NCI-H510A (cell line): ENCODE data around the gene LRRFIP2.

ENCODE experiments used
- DNase-seq: peaks from one replicate; lab custom pipeline; 2025; lab: John Stamatoyannopoulos, UW

LRRFIP2 gene

DNA sequence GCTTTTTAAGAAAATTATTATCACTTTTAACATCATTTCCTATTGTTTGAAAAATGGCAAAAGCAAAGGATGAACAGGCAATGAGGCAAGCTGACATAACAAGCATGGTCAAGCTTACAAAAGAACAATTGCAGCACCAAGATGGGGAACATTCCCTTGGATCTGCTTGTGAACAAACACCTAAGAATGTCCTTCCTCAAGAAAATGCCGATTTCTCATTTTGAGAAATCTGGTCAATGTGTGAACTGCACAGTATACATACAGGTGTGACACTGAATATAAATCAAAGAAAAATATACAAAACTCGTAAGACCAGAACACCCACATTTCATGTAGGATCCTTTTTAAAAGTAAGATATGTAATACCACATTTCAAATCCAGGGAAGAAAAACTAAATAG lies 58.9 kb downstream of the LRRFIP2 start:
- no peak for DNase-seq

DNA sequence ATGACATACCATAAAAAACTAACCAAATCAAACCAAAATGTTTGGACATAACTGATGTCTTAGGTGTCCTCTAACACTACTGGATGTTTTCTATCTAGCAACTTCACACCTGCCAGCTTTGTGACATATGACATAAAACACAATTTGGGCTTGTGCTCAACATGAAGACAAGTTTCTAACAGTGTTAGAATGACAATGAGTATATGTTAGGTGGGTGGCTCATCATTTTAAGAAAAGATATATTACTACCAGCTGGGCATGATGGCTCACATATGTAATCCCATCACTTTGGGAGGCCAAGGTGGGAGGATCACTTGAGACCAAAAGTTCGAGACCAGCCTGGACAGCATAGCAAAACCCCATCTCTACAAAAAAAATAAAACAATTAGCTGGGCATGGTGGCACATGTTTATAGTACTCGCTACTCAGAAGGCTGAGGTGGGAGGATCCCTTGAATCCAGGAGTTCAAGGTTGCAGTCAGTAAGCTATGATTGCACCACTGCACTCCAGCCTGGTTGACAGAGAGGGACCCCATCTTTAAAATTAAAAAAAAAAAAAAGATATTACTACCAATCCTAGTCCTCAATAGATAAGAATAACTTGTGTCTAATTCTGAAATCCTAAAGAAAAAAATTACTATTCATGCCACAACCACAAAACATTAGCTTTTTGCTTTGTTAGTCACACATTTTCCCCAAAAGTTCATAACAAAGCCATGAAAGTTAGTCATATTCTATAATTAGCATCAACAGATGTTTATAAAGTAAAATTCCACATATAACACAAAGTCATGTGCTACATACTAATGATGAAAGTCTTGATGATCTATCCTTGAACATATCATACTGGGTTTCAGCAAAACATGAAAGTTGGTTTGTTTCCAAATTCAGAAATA lies 59.9 kb downstream of the LRRFIP2 start:
- DNase-seq = no peak

DNA sequence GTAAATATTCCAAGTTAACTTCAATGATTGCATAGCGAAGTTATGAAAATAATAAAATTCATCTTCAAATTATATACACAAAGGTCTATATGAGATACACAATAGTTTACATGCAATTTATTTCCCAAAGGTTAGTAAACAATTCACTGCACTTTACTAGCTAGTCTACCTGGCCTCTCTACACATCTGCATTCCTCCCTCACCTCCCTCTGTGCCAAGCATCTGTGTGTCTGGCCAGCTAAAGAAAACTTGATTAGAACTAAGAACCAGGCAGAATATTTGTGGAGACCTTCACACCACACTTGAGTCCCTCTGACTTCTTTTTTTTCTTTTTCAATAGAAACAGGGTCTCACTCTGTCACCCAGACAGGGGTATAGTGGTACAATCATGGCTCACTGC lies 61.4 kb downstream of the LRRFIP2 start:
- DNase-seq = no peak

DNA sequence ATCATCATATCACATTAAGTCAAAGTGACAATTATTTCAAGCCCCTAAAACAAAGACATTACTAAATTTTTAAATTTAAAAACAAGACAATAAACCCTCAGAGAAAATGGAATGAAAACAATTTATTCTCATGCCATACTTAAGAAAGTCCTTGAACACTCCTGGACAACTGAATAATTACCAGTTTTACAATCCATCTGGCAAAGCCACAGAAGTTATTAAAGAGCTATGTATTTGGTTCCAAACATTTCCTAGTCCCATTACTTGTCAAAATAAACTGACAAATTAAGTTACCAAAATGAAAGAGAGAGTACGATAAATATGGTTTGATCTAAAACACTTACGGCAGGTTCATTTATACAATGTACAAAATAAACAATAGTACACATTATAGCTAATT lies 63.2 kb downstream of the LRRFIP2 start:
- no peak for DNase-seq

DNA sequence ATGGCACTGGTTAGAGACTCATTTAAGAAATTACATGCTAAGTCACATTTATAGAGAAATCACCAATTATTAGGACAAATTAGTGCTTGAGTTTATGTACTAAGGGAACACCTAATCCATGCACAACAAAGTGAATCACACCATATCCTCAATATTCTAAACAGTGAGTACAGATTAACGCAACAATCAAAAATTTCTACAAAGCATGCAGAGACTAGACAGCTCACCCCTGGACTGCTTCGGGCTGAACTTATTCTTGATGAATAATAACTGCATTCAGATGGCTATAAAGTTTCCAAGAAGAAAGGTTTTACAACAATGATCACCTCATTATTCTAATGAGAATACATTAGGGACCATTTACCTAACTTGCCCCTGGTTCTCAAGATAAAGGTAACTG lies 66.5 kb downstream of the LRRFIP2 start:
- DNase-seq = no peak

DNA sequence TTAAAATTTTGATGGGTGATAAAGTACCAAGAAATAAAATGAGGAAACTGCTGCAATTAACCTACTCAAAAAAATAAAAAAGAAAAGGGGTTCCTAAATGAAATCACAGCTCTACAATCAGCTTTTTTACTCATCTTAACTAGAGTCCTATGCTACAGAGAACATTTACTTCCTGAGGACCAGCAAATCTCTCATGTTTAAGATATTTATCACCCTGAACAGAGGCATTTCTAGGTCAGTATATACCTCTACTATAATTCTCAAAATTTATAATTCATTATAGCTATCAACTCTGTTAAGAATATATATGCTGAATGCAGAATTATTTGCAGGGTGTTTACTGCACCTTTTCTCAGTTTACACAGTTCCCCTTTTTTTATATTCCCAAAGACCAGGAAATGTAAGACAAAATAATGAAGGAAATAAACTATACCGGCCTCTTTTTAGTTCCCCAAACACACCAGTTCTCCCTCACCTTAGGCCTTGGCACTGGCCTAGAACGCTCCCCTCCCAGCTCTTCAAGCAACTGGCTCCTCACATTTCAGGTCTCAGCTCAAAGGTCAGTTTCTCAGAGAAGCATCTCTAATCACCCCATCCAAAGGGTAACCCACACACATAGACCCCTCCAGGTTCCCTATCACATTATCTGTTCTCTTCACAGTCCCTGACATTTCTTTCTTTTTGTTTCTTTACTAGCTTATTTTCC lies 71.1 kb downstream of the LRRFIP2 start:
- no peak for DNase-seq

DNA sequence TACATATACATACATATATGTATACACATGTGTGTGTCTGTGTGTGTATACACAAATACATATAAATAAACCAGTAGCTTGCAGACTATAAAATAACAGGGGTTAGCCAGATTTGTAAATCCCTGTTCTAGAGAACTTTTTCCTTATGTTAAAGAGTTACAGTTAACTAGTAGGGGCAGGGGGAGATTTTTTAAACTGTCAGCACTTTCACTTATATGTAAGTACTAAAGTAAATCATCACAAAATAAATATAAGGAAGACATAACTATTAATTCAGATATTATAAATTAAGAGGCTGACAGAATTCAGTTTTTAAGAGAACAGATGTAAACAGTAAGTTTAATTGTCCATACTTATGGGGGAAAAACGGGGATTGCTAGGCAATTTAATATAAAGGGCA lies 74.0 kb downstream of the LRRFIP2 start:
- no peak for DNase-seq

DNA sequence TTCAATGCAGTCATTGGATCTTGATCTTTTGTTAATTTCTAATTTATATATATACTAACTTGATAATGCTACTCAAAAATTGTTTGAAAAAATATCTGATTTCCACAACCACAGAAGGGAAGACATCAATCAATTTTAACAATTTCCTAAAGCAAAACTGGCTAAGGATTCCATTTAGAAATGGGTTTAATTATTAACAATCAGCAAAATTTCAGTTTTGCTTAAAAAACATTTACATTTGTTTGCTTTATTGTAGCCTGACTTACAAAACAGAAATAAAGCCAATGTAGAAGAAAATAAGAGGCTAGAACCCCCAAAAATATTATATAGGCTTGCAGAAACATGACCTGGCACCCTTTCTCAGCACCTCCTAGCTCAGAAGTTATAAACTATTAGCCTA lies 74.9 kb downstream of the LRRFIP2 start:
- DNase-seq = no peak

DNA sequence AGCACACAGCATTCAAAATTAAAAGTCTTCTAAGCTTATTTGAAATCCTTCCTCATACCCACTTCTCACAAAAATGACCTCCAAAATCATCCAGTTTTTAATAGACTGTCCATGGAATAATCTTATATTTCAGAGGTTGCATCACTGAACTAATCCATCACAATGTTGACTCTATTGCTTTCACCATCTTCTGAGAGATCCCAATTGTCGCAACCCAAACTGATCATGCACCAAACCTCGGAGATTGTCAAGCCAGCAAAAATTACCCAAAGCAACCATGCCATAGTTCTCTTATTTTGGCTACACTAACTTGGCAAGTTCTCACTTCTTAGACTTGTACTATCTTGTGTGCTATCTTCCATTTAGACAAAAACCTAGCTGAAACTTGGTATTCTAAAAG lies 75.5 kb downstream of the LRRFIP2 start:
- no peak for DNase-seq

DNA sequence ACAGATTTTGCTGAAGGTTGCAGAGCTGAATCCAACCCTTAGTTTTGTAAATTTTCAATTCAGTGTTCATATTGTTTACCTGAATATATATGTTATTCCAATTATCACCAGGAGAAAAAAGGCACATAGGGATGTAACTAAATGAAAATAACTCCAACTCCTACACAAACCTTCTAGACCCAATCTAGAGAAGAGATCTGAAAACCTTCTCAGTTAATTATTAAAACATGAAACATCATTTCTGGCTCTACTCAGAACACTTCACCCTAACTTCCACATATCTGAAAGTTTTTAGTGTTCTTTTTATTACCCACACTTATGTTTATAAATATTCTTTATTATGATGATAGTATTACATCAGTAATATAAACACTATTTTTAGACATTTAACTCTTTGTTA lies 76.6 kb downstream of the LRRFIP2 start:
- DNase-seq = no peak

DNA sequence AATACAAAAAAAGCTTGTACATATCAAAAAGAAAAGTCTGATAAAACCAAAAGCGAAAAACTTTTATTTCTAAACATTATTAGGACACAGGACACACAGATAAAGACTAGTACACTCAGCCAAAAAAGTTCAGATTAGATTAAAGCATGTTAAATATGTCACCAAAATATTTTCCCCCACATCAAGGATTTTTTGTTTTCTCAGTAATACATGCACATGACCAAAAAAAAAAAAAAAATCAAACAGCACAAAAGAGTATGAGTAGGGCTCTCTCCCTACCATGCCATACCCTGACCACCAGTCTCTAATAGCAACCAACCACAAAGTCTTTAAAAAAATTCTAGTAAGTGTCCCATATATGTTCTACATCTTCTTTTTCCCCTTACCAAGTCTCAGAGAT lies 77.4 kb downstream of the LRRFIP2 start:
- no peak for DNase-seq

DNA sequence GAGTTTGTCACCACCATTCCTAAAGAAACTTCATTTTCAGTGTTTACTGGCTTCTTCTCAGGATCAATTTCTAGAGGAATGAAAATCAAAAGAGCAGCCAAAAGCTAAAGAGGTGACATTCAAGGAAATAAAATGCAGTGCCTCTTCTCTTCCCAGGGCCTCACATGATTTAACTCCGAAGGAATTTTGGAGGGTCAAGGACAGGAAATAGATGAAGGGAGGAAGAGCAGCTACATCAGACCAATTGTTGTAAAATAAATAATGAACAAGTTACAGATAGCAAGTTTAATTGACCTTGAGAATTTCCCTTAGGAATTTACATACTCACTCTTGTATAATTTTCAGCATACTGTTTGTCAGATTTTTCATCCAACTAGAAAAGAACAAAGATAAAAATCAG lies 78.1 kb downstream of the LRRFIP2 start:
- no peak for DNase-seq

DNA sequence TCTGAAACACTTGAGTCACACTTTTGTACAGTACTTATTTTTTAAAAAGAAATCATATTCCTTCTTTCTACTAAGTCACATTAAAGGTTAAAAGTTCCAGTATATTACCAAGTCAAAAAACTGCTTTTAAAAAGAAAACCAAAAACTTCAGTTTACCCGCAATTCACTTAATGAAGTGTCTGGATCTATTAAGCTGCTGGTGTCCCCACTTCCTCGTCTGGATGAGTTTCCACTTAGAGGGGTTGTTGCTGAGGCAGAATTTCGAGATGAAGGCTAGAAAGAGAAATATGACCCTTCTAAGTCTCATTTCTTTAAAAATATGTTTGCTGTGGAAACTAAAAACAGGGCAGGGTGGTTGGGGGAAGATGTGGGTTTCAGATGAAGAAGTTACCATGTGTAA lies 79.7 kb downstream of the LRRFIP2 start:
- no peak for DNase-seq

DNA sequence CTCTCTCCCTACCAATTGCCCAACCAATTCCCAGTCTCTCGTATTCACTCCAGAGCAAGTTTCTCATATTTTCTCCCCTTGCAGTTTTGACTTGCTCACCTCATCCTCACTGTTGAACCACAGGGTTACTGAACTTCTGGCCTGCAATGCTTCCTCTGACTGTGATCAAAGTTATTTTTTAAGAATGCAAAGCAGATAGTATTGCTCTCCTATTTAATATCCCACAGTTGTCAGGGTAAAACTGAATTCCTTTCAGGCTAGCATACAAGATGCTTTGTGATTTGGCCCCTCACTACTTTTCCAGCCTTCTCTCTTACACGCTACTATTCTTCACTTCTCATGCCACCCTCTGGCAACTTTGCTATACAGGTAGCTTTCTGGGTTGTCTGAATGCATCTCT lies 80.9 kb downstream of the LRRFIP2 start:
- DNase-seq = no peak

DNA sequence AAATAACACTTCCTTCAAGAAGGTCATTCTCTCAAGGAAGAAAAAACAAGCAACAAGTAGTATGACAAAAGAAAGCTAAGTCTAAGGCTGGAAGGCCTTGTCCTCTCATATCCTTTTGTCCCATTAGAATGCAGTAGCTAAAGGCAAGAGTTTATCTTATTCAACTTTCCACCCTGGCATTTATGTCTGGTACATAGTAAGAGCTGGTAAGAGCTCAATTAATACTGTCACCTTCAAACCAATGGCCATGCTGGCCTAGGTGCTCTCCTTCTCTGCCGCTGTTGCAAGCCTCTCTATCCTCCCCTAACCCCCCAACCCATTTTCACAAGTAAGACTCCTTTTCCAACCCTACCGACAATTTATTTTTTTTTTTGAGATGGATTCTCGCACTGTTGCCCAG lies 81.9 kb downstream of the LRRFIP2 start:
- no peak for DNase-seq

DNA sequence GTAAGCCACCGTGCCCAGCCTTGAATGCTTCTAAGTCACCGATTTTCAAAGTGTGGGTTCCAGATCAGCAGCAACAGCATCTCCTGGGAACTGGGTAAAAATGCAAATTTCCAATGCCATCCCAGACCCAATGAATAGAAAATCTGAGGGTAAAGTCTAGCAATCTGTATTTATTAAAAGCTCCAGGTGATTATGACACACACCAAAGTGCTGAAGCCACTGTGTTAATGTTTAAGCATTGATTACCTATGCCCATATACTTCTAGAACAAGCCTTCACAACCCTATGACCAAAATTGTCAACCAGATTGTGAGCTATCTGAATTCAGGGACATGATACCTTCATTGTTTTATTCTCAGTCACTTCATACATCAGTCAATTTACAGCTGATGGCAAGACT lies 86.5 kb downstream of the LRRFIP2 start:
- no peak for DNase-seq

DNA sequence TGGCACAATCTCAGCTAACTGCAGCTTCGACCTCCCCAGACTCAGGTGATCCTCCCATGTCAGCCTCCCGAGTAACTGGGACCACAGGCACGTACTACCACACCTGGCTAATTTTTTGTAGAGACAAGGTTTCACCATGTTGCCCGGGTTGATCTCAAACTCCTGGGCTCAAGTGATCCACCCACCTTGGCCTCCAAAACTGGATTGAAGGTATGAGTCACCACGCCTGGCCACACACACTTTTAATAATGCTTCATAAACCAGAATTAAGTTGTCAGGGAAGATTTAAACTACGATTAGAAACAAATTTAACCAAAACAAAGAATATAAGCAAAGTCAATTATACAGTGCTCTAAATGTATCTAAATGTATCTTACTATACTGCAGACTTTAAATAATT lies 87.5 kb downstream of the LRRFIP2 start:
- DNase-seq = no peak

DNA sequence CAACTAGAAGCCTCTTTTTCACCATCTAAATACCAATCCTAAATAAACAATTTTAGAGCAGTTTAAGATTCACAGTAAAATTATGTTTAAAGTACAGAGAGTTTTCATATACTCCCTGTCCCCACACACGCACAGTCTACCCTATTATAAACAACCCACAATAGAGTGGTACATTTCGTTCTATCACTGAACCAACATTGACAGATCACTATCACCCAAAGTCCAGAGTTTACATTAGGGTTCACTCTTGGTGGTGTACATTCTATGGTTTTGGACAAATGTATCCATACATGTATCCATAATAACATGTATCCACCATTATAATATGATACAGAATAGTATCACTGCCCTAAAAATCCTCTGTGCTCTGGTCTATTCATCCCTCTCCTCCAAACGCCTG lies 92.1 kb downstream of the LRRFIP2 start:
- DNase-seq = no peak

DNA sequence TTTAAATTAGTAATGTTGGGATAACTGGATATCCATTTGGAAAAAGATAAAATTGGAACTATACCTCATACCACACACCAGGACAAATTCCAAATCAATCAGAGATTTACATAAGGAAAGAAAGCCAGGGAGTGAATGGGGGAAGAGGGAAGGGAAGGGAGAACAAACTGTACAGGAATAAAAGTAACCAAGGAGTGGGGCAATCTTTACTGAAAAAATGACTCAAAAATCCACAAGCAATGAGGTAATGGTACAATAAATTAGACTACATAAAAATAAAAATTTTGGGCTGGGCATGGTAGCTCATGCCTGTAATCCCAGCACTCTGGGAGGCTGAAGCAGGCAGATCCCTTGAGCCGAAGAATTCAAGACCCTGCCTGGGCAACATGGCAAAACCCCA lies 98.4 kb downstream of the LRRFIP2 start:
- no peak for DNase-seq

DNA sequence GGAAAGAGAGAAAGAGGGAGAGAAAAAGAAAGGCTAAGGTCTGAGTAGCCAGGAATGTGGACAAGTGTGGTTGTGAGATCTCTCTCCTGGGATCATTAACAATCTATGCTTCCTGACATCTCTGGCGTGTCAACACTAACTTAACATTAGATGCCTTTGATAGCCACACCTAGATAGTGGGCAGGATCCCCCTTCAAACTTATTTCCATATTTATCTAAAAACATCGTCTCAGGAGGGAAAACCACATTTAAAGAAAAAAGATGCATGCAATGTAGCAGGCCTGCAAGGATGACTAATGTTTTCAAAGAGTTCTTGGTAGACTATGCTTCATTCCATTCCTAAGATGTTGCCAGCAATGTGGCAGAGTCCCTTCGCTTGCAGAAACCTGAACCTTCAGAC lies 100.2 kb downstream of the LRRFIP2 start:
- DNase-seq = no peak

DNA sequence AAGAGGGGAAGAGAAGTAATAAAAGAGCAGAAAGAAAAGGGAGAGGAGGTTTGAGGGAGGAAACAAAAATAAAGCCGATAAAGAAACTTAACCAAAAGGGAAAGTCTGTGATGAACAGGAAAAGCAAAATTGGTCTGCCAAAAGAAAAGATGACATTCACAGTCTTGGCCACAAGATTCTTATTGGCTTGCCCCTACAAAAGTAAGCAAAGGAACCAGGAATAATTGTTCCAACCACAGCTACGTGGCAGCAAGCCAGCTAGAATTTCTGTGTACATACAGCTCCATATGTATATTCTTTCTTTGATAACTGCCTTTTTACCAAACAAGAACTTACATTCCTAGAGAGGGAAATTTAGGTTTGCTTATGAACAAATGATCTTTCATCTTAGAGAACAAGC lies 101.5 kb downstream of the LRRFIP2 start:
- no peak for DNase-seq

DNA sequence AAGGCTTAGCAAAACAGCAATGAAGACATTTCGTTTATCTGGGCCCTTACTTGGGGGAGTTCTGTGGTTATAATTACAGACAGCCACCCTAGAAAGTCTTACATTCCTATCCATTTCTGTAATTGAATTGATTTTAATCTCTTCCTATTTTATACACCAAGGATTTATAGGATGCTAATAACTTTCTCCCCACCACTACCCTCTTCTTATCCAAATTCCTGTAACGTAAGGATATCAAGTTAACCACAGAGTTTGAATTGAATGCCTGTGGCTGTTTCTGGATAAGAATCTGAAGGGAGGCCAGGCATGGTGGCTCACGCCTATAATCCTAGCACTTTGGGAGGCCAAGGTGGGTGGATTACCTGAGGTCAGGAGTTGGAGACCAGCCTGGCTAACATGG lies 102.5 kb downstream of the LRRFIP2 start:
- no peak for DNase-seq

DNA sequence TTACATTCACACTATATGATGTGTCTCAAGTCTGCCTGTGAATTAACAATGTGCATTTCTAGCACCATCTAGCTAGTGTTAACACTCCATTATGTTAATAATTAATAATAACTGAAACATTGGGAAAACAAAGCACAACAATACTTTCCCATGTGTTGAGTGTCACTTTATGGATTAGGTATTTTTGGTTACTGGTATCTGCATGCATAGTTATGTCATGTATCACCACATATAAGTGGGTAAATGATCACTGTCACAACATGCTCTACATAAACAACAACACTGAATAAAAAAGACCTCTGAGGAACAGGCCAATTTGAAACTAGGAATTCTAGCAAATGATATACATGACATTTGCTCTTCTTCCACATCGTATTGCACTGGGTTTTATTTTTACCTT lies 106.4 kb downstream of the LRRFIP2 start:
- DNase-seq = no peak

DNA sequence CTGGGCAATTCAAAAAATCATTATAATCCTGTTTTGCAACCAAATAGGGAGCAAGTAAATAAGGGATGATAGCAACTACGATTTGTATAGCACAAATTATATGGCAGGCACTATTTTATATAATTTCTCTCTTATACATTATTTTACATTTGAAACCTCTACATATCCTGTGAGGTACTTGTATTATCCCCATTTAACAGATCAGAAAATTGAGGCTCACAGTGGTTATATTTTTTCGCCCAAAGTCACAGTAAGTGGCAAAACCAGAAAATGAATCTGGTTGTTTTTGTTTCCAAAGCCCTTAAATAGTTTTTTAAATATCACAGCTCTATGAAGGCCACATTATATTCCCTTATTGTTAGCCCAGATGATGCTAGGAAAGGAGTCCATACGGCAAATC lies 106.8 kb downstream of the LRRFIP2 start:
- no peak for DNase-seq
